ENCODE data around the gene PIK3CD.

Gene PIK3CD

DNA sequence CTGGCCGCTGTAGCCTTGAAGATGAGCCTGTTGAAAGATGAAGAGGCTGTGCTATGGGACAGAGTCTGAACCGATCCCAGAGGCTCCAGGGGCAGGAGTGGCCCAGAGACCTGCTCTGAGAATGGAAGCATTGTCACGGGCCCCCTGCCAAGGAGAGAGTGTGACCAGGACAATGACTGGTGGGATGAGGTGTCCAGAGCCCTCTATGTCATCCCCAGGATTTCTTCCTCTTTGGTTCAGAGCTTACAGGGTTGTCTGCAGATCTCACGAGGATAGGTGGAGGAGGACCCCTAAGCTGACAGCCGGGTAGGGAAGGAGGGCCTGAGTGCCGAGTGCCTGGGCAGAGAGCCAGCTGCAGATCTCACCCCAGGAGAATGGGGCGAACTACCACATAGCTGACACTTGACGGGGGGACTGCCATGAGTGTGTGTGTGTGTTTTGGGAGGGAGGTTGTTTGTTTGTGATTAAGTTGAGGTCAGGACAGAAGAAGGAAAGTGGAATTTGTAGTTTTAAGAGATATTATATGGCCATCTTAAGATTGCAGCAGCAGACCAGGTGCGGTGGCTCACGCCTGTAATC lies 25.4 kb downstream of the PIK3CD start:
- H3K4me3 ChIP-seq (ENCODE audit: low read depth, low read length): no peak overlapping the region
- no peak overlapping the region for H3K9ac ChIP-seq (ENCODE audit: low read depth, low read length)
- H3K36me3 ChIP-seq (ENCODE audit: control insufficient read depth, insufficient read depth, low read length): no peaks in the 10 kb centered on the region
- H3K27me3 ChIP-seq (ENCODE audit: control insufficient read depth, insufficient read depth, low read length): no peaks in the 10 kb centered on the region
- H3K27ac ChIP-seq (ENCODE audit: low read depth, low read length): no peak overlapping the region
- H3K4me1 ChIP-seq (ENCODE audit: control insufficient read depth, insufficient read depth, low read length): no peaks in the 10 kb centered on the region
- H3K9me3 ChIP-seq (ENCODE audit: control insufficient read depth, insufficient read depth, low read length): no peaks in the 10 kb centered on the region

DNA sequence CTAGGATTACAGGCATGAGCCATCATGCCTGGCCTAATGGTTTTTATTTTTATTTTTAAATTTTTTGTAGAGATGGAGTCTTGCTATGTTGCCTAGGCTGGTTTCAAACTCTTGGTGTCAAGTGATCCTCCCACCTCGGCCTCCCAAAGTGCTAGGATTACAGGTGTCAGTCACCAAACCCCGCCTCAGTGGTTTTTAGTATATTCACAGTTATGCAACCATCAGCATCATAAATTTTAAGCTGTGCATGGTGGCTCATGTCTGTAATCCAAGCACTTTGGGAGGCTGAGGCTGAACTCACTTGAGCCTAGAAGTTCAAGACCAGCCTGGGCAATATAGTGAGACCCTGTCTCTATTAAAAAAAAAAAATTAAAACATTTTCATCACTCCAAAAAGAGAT lies 28.6 kb downstream of the PIK3CD start:
- Histone ChIP-seq H3K4me1 (ENCODE audit: control insufficient read depth, insufficient read depth, low read length) (no peaks in the 10 kb centered on the region), H3K27ac (ENCODE audit: low read depth, low read length) (no peak overlapping the region), H3K36me3 (ENCODE audit: control insufficient read depth, insufficient read depth, low read length) (no peaks in the 10 kb centered on the region), H3K9ac (ENCODE audit: low read depth, low read length) (no peak overlapping the region), H3K27me3 (ENCODE audit: control insufficient read depth, insufficient read depth, low read length) (no peaks in the 10 kb centered on the region), H3K9me3 (ENCODE audit: control insufficient read depth, insufficient read depth, low read length) (no peaks in the 10 kb centered on the region), H3K4me3 (ENCODE audit: low read depth, low read length) (no peak overlapping the region)

DNA sequence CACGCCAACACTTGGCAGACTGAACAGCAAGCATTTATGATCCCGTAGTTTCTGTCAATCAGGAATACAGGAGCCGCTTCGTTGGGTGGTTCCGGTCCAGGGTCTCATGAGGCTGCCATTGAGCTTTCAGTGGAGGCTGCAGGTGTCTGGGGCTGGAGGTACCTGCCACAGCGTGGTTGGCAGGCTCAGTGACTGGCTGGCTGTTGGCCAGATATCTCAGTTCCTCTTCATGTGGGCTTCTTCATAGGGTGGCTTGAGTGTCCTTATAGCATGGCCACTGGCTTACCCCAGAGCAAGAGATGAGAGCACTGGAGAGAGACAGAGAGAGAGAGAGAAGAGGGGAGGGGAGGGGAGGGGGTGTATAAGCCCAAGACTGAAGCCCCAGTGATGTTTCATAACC lies 29.3 kb downstream of the PIK3CD start:
- no peaks in the 10 kb centered on the region for H3K9me3 ChIP-seq (ENCODE audit: control insufficient read depth, insufficient read depth, low read length)

DNA sequence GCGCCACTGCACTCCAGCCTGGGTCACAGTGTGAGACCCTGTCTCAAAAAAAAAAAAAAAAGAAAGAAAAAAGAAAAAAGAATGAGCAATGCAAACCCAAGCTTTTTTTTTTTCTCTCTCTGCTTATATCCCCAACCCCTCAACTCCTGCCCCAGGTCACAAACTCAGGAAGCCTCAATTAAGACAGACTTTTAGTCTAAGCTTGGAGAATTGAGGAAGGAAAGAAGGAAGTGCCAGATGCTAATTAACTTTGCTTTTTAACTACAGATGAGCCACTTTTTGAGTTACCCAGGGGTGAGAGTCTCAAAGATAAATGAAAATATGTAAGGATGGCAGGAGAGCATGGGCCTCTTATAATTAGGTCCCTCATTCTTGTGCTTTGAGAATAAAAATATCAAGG lies 33.3 kb downstream of the PIK3CD start:
- Histone ChIP-seq H3K4me1 (ENCODE audit: control insufficient read depth, insufficient read depth, low read length) (0 out of 2 replicates have a peak, but pooled peaks cover 9% of the 10 kb centered on the region), H3K4me3 (ENCODE audit: low read depth, low read length) (no peak overlapping the region), H3K27me3 (ENCODE audit: control insufficient read depth, insufficient read depth, low read length) (peaks cover 15% of the 10 kb centered on the region), H3K36me3 (ENCODE audit: control insufficient read depth, insufficient read depth, low read length) (no peaks in the 10 kb centered on the region), H3K9ac (ENCODE audit: low read depth, low read length) (no peak overlapping the region), H3K9me3 (ENCODE audit: control insufficient read depth, insufficient read depth, low read length) (no peaks in the 10 kb centered on the region), H3K27ac (ENCODE audit: low read depth, low read length) (no peak overlapping the region)

More for the DNA sequence above, 29.3 kb downstream of the PIK3CD start:
- no peaks in the 10 kb centered on the region for H3K4me1 ChIP-seq (ENCODE audit: control insufficient read depth, insufficient read depth, low read length)
- no peak overlapping the region for H3K27ac ChIP-seq (ENCODE audit: low read depth, low read length)
- no peak overlapping the region for H3K4me3 ChIP-seq (ENCODE audit: low read depth, low read length)
- no peaks in the 10 kb centered on the region for H3K27me3 ChIP-seq (ENCODE audit: control insufficient read depth, insufficient read depth, low read length)
- H3K36me3 ChIP-seq (ENCODE audit: control insufficient read depth, insufficient read depth, low read length): no peaks in the 10 kb centered on the region
- no peak overlapping the region for H3K9ac ChIP-seq (ENCODE audit: low read depth, low read length)

DNA sequence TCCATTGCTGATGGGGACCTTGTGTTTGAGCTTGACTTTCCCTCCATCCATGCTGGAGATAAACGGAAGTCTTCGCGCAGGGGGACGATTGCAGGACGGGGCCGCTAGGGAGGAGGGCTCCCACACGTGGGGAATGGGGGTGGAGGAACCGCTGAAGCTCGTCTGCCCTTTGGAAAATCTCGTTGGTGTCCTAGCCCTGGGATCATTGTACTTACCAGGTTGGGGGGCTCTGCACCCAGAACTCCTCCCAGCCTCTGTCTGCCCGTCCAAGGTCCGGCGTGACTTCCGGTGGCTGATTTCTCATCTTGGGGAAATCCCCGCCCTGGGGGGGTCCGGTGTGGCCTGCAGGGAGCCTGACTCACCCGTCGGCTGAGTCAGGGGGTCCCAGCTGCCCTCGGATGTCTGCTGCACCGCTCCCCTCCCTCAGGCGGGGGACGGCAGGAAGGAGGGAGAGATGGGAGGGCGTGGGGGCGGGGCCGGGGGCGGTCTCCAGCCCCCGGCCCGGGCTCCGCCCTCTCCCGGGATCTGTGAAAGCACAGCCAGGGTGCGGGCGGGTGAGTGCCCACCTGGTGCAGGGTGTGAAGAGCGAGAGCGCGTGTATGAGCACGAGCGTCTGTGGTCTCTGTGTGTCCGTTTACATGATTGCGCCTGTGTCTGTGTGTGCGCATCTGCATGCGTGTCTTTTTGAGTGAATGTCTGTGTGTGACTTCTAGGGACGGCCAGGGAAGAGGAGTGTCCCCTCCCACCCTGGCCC lies 35.8 kb downstream of the PIK3CD start:
- peak overlapping the region; percentile 71 for H3K4me3 ChIP-seq (ENCODE audit: low read depth, low read length)
- H3K9me3 ChIP-seq (ENCODE audit: control insufficient read depth, insufficient read depth, low read length): no peaks in the 10 kb centered on the region
- H3K9ac ChIP-seq (ENCODE audit: low read depth, low read length): peak overlapping the region; percentile 47
- peak overlapping the region; percentile 79 for H3K27ac ChIP-seq (ENCODE audit: low read depth, low read length)
- peaks cover 25% of the 10 kb centered on the region for H3K4me1 ChIP-seq (ENCODE audit: control insufficient read depth, insufficient read depth, low read length)
- H3K36me3 ChIP-seq (ENCODE audit: control insufficient read depth, insufficient read depth, low read length): no peaks in the 10 kb centered on the region
- peaks cover 25% of the 10 kb centered on the region for H3K27me3 ChIP-seq (ENCODE audit: control insufficient read depth, insufficient read depth, low read length)

DNA sequence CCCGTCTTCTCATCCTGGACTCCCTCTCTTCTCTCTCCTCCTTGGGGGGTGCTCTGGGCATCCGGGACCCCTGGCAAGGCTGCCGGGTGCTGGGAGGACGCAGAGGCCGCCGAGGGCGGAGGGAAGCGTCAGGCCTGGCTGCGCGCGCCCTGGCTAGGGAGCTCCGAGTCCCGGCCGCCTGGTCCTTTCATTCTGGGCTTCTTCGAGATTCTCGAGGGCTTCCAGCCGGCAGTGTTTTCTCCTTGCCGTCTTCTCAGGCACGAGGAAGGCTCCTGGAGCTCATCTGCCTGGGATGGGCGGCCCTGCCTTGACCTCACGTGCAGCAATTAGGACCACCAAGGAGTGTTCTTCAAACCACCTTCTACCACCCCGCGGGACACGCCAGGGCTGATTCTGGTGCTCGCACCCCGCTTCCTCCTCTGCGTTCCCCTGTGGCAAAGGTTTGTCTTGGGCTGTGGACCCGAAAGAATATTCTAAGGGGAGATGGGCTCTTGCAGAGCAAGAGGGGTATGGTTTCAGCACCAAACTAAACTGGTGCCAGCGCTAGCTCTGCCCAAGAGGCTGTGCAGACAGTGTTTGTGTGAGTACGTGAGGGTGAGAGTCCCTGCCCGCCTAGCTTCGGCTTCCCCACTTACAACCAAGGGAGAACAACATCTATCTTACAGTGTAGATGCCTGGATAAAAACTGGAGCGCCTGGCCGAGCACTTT lies 36.5 kb downstream of the PIK3CD start:
- Histone ChIP-seq H3K4me3 (ENCODE audit: low read depth, low read length) (peak overlapping the region; percentile 71), H3K27me3 (ENCODE audit: control insufficient read depth, insufficient read depth, low read length) (peaks cover 25% of the 10 kb centered on the region), H3K36me3 (ENCODE audit: control insufficient read depth, insufficient read depth, low read length) (no peaks in the 10 kb centered on the region), H3K27ac (ENCODE audit: low read depth, low read length) (peak overlapping the region; percentile 12), H3K4me1 (ENCODE audit: control insufficient read depth, insufficient read depth, low read length) (peaks cover 25% of the 10 kb centered on the region), H3K9me3 (ENCODE audit: control insufficient read depth, insufficient read depth, low read length) (no peaks in the 10 kb centered on the region), H3K9ac (ENCODE audit: low read depth, low read length) (no peak overlapping the region)

DNA sequence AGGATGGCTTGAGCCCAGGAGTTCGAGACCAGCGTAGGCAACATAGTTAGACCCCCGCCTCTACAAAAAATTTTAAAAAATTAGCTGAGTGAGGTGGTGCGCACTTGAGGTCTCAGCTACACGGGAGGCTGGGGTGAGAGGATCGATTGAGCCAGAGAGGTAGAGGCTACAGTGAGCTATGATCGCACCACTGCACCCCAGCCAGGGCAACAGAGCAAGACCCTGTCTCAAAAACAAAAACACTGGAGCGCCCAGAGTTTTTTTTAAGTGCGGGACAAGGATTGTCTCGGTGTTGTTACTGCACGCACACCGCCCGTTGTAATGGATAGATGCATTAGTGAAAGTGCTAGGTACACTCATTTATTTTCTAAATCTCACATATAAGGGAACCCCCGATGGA lies 37.1 kb downstream of the PIK3CD start:
- no peak overlapping the region for H3K9ac ChIP-seq (ENCODE audit: low read depth, low read length)
- no peaks in the 10 kb centered on the region for H3K9me3 ChIP-seq (ENCODE audit: control insufficient read depth, insufficient read depth, low read length)
- H3K4me3 ChIP-seq (ENCODE audit: low read depth, low read length): peak overlapping the region; percentile 71
- peak overlapping the region; percentile 54 for H3K27ac ChIP-seq (ENCODE audit: low read depth, low read length)
- peaks cover 25% of the 10 kb centered on the region for H3K27me3 ChIP-seq (ENCODE audit: control insufficient read depth, insufficient read depth, low read length)
- peaks cover 25% of the 10 kb centered on the region for H3K4me1 ChIP-seq (ENCODE audit: control insufficient read depth, insufficient read depth, low read length)
- no peaks in the 10 kb centered on the region for H3K36me3 ChIP-seq (ENCODE audit: control insufficient read depth, insufficient read depth, low read length)

DNA sequence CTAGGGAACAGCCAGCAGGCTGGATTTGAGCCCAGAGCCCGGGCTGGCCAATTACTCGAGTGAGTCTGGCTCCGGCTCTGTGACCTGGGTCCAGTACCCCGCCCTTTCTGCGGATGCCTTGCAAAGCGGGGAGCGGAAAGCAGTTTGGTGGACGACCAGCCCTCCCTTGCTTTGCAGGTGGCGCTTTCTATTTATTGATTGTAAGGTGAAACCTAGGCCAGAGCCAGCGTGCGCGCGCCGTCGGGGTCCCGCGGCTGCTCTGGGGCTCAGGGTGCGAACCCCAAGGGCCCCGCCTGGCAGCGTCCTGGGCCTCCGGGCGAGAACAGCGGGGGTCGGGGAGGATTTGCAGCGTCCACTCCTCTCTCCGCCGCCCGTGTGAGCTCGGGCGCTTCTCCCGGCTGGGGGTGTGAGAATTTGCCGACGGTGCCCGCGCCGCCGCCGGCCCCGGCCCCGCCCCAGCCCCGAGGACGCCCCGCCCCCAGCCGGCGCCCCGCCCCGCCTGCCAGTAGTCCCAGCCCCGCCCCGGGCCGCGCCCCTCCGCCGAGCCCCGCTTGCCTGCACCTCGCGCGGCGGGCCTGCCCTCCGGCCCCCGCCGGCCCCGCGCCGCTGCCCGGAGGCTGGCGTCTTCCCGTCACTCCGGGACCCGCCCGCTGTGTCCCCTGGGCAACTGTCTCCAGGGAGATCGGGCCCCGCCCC lies 37.6 kb downstream of the PIK3CD start:
- peak overlapping the region; percentile 54 for H3K27ac ChIP-seq (ENCODE audit: low read depth, low read length)

DNA sequence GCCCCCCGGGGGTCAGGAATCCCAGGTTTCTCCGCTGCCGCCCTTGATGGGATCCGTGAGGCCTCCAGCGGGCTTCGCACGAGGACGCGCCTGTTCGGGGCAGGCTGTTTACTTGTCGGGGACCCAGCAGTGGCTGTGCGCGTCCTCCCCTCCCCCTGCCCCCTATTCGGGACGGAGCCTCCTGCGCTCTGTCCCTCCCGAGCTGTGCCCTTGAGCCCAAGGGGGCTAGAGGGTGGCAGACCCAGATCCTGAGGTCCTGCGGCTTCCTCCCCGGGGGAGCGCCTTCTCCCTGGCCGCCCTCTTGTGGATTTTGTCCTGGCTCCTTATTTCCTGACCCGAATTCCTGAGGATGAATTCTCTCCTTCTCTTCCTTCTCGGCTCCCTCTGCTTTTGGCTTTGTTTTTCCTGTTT lies 38.4 kb downstream of the PIK3CD start:
- H3K27ac ChIP-seq (ENCODE audit: low read depth, low read length): peak overlapping the region; percentile 11
- H3K9ac ChIP-seq (ENCODE audit: low read depth, low read length): peak overlapping the region; percentile 56
- H3K9me3 ChIP-seq (ENCODE audit: control insufficient read depth, insufficient read depth, low read length): no peaks in the 10 kb centered on the region
- H3K27me3 ChIP-seq (ENCODE audit: control insufficient read depth, insufficient read depth, low read length): peaks cover 25% of the 10 kb centered on the region
- peak overlapping the region; percentile 68 for H3K4me3 ChIP-seq (ENCODE audit: low read depth, low read length)
- peaks cover 25% of the 10 kb centered on the region for H3K4me1 ChIP-seq (ENCODE audit: control insufficient read depth, insufficient read depth, low read length)
- H3K36me3 ChIP-seq (ENCODE audit: control insufficient read depth, insufficient read depth, low read length): no peaks in the 10 kb centered on the region

More for the DNA sequence above, 37.6 kb downstream of the PIK3CD start:
- no peaks in the 10 kb centered on the region for H3K9me3 ChIP-seq (ENCODE audit: control insufficient read depth, insufficient read depth, low read length)
- no peaks in the 10 kb centered on the region for H3K36me3 ChIP-seq (ENCODE audit: control insufficient read depth, insufficient read depth, low read length)
- H3K4me1 ChIP-seq (ENCODE audit: control insufficient read depth, insufficient read depth, low read length): peaks cover 25% of the 10 kb centered on the region
- peaks cover 25% of the 10 kb centered on the region for H3K27me3 ChIP-seq (ENCODE audit: control insufficient read depth, insufficient read depth, low read length)
- H3K4me3 ChIP-seq (ENCODE audit: low read depth, low read length): peak overlapping the region; percentile 71
- no peak overlapping the region for H3K9ac ChIP-seq (ENCODE audit: low read depth, low read length)

DNA sequence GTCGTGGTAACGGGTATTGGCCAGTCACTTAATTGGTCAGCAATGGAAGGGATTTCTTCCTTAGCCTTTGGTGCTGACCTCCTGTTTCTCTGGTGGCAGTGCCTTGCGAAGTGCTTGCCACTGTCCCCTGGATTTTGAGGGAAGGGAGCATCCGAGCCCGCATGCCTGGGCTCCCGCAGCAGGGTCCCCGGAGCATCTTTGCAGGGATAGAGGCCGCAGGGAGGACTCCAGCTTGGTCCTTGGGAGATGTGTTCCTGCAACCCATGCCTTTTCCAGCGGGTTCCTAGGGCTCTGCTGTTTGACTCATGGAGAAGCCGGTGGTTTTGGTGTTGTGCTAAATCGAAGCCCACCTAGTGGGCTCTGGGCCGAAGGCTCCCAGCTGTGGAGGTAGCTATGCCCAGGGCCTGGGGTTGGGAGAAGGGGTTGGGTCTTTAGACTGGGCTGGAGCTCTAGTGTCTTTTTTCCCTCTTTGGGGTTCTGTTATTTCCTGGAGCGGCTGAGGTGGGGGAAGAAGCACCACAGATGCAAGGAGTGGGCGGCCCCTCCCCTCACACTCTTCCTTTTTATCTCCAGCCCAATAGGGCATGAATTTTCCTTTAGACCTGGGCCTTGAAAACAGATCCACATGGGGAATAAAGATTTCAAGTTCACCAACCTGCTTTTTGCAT lies 39.0 kb downstream of the PIK3CD start:
- Histone ChIP-seq H3K9me3 (ENCODE audit: control insufficient read depth, insufficient read depth, low read length) (no peaks in the 10 kb centered on the region), H3K27me3 (ENCODE audit: control insufficient read depth, insufficient read depth, low read length) (peaks cover 25% of the 10 kb centered on the region), H3K4me1 (ENCODE audit: control insufficient read depth, insufficient read depth, low read length) (peaks cover 25% of the 10 kb centered on the region), H3K36me3 (ENCODE audit: control insufficient read depth, insufficient read depth, low read length) (no peaks in the 10 kb centered on the region), H3K4me3 (ENCODE audit: low read depth, low read length) (peak overlapping the region; percentile 68), H3K27ac (ENCODE audit: low read depth, low read length) (peak overlapping the region; percentile 11), H3K9ac (ENCODE audit: low read depth, low read length) (peak overlapping the region; percentile 56)
